Measurements from ENCODE around the gene LYST.

- TF ChIP-seq CTCF (optimal IDR thresholded peaks at IDR 0.05 in 1 of 3, IDR thresholded peaks at IDR 0.05 in 1 of 3, conservative IDR thresholded peaks at IDR 0.05 in 1 of 3; ENCODE audit: extremely low read depth in 1 of 3, insufficient read depth in 2 of 3, low read length in 3 of 3), result peak; percentile 20 to 33 (median 29)
- no peak for TF ChIP-seq EZH2 (IDR thresholded peaks at IDR 0.05; ENCODE audit: low read length)
Observed at GRCh38 chr1:235635938-235636662, 230.6 kb downstream of the LYST start.
